Measurements from ENCODE around the gene PATZ1. TPM values are rescaled to one million over a fixed set of nuclear protein-coding genes. Genes with fewer than 3 reads are reported as not detected.

The PATZ1 gene
- total RNA-seq, 1 experiment from 2014 or later: 60.5 TPM

DNA sequence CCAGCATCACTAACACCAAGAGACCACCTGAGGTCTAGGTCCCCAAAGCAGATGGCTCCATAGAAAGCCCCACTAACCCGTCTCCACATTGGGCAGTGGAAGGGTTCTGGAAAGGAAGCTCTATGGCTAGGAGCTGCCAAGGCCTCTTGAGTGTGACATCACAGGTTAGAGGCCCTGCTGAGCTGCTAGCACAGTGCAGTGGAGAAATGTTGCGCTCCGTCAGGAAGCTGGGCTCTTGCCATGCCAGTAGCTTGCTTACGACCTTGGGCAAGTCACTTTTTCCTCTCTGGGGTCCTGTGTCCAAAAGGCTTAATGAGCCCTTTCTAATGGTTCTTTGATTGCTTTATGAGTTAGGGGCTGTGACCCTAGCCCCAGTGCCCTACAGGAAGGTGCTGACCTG, 64.4 kb downstream of the PATZ1 start:
- Mint-ChIP-seq H3K27ac (no peak overlapping the region), H3K9me3 (no peaks in the 10 kb centered on the region), H3K36me3 (no peaks in the 10 kb centered on the region), H3K4me1 (peaks cover 11% of the 10 kb centered on the region), H3K4me3 (no peak overlapping the region), H3K27me3 (ENCODE audit: low read depth) (no peaks in the 10 kb centered on the region)
- TF ChIP-seq, protein P1, sequence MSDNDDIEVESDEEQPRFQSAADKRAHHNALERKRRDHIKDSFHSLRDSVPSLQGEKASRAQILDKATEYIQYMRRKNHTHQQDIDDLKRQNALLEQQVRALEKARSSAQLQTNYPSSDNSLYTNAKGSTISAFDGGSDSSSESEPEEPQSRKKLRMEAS (CRISPR knock-in tag; IDR thresholded peaks at IDR 0.05): no peak
- TF ChIP-seq, protein P2, sequence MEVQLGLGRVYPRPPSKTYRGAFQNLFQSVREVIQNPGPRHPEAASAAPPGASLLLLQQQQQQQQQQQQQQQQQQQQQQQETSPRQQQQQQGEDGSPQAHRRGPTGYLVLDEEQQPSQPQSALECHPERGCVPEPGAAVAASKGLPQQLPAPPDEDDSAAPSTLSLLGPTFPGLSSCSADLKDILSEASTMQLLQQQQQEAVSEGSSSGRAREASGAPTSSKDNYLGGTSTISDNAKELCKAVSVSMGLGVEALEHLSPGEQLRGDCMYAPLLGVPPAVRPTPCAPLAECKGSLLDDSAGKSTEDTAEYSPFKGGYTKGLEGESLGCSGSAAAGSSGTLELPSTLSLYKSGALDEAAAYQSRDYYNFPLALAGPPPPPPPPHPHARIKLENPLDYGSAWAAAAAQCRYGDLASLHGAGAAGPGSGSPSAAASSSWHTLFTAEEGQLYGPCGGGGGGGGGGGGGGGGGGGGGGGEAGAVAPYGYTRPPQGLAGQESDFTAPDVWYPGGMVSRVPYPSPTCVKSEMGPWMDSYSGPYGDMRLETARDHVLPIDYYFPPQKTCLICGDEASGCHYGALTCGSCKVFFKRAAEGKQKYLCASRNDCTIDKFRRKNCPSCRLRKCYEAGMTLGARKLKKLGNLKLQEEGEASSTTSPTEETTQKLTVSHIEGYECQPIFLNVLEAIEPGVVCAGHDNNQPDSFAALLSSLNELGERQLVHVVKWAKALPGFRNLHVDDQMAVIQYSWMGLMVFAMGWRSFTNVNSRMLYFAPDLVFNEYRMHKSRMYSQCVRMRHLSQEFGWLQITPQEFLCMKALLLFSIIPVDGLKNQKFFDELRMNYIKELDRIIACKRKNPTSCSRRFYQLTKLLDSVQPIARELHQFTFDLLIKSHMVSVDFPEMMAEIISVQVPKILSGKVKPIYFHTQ (CRISPR knock-in tag; IDR thresholded peaks at IDR 0.05): no peak
- TF ChIP-seq, protein P3, sequence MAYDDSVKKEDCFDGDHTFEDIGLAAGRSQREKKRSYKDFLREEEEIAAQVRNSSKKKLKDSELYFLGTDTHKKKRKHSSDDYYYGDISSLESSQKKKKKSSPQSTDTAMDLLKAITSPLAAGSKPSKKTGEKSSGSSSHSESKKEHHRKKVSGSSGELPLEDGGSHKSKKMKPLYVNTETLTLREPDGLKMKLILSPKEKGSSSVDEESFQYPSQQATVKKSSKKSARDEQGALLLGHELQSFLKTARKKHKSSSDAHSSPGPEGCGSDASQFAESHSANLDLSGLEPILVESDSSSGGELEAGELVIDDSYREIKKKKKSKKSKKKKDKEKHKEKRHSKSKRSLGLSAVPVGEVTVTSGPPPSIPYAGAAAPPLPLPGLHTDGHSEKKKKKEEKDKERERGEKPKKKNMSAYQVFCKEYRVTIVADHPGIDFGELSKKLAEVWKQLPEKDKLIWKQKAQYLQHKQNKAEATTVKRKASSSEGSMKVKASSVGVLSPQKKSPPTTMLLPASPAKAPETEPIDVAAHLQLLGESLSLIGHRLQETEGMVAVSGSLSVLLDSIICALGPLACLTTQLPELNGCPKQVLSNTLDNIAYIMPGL (CRISPR knock-in tag; IDR thresholded peaks at IDR 0.05): no peak
- TF ChIP-seq, protein P4, sequence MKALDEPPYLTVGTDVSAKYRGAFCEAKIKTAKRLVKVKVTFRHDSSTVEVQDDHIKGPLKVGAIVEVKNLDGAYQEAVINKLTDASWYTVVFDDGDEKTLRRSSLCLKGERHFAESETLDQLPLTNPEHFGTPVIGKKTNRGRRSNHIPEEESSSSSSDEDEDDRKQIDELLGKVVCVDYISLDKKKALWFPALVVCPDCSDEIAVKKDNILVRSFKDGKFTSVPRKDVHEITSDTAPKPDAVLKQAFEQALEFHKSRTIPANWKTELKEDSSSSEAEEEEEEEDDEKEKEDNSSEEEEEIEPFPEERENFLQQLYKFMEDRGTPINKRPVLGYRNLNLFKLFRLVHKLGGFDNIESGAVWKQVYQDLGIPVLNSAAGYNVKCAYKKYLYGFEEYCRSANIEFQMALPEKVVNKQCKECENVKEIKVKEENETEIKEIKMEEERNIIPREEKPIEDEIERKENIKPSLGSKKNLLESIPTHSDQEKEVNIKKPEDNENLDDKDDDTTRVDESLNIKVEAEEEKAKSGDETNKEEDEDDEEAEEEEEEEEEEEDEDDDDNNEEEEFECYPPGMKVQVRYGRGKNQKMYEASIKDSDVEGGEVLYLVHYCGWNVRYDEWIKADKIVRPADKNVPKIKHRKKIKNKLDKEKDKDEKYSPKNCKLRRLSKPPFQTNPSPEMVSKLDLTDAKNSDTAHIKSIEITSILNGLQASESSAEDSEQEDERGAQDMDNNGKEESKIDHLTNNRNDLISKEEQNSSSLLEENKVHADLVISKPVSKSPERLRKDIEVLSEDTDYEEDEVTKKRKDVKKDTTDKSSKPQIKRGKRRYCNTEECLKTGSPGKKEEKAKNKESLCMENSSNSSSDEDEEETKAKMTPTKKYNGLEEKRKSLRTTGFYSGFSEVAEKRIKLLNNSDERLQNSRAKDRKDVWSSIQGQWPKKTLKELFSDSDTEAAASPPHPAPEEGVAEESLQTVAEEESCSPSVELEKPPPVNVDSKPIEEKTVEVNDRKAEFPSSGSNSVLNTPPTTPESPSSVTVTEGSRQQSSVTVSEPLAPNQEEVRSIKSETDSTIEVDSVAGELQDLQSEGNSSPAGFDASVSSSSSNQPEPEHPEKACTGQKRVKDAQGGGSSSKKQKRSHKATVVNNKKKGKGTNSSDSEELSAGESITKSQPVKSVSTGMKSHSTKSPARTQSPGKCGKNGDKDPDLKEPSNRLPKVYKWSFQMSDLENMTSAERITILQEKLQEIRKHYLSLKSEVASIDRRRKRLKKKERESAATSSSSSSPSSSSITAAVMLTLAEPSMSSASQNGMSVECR (CRISPR knock-in tag; IDR thresholded peaks at IDR 0.05; ENCODE audit: borderline replicate concordance): no peak
- TF ChIP-seq, protein P5, sequence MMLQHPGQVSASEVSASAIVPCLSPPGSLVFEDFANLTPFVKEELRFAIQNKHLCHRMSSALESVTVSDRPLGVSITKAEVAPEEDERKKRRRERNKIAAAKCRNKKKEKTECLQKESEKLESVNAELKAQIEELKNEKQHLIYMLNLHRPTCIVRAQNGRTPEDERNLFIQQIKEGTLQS (CRISPR knock-in tag; conservative IDR thresholded peaks at IDR 0.05): no peak
- TF ChIP-seq ZNF219 (CRISPR knock-in tag; IDR thresholded peaks at IDR 0.05; ENCODE audit: borderline replicate concordance): no peak
- TF ChIP-seq, protein P6, sequence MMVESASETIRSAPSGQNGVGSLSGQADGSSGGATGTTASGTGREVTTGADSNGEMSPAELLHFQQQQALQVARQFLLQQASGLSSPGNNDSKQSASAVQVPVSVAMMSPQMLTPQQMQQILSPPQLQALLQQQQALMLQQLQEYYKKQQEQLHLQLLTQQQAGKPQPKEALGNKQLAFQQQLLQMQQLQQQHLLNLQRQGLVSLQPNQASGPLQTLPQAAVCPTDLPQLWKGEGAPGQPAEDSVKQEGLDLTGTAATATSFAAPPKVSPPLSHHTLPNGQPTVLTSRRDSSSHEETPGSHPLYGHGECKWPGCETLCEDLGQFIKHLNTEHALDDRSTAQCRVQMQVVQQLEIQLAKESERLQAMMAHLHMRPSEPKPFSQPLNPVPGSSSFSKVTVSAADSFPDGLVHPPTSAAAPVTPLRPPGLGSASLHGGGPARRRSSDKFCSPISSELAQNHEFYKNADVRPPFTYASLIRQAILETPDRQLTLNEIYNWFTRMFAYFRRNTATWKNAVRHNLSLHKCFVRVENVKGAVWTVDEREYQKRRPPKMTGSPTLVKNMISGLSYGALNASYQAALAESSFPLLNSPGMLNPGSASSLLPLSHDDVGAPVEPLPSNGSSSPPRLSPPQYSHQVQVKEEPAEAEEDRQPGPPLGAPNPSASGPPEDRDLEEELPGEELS (CRISPR knock-in tag; IDR thresholded peaks at IDR 0.05): no peak
- no peak for TF ChIP-seq ZNF423 (CRISPR knock-in tag; IDR thresholded peaks at IDR 0.05)
- no peak for TF ChIP-seq ZNF671 (CRISPR knock-in tag; IDR thresholded peaks at IDR 0.05)
- TF ChIP-seq, protein P7, sequence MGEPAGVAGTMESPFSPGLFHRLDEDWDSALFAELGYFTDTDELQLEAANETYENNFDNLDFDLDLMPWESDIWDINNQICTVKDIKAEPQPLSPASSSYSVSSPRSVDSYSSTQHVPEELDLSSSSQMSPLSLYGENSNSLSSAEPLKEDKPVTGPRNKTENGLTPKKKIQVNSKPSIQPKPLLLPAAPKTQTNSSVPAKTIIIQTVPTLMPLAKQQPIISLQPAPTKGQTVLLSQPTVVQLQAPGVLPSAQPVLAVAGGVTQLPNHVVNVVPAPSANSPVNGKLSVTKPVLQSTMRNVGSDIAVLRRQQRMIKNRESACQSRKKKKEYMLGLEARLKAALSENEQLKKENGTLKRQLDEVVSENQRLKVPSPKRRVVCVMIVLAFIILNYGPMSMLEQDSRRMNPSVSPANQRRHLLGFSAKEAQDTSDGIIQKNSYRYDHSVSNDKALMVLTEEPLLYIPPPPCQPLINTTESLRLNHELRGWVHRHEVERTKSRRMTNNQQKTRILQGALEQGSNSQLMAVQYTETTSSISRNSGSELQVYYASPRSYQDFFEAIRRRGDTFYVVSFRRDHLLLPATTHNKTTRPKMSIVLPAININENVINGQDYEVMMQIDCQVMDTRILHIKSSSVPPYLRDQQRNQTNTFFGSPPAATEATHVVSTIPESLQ (CRISPR knock-in tag; IDR thresholded peaks at IDR 0.05): no peak
- TF ChIP-seq, protein P8, sequence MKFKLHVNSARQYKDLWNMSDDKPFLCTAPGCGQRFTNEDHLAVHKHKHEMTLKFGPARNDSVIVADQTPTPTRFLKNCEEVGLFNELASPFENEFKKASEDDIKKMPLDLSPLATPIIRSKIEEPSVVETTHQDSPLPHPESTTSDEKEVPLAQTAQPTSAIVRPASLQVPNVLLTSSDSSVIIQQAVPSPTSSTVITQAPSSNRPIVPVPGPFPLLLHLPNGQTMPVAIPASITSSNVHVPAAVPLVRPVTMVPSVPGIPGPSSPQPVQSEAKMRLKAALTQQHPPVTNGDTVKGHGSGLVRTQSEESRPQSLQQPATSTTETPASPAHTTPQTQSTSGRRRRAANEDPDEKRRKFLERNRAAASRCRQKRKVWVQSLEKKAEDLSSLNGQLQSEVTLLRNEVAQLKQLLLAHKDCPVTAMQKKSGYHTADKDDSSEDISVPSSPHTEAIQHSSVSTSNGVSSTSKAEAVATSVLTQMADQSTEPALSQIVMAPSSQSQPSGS (CRISPR knock-in tag; IDR thresholded peaks at IDR 0.05; ENCODE audit: borderline replicate concordance, low read depth): no peak
- no peak for TF ChIP-seq ZNF263 (CRISPR knock-in tag; IDR thresholded peaks at IDR 0.05; ENCODE audit: low read depth)
- ChIA-PET POLR2A (no interaction called here), CTCF (interaction anchor here (1.1 to 7.3 kb wide), 2 partner anchors 10 to 69 kb away, joined by 3 to 57 read pairs; partner anchors contain the start of gene LIMK2)
- DNase-seq (ENCODE audit: low spot score): no peak
- no peak for ATAC-seq

Data from WTC11 (cell line).